ENCODE measurements around the gene SYDE2.

DNA sequence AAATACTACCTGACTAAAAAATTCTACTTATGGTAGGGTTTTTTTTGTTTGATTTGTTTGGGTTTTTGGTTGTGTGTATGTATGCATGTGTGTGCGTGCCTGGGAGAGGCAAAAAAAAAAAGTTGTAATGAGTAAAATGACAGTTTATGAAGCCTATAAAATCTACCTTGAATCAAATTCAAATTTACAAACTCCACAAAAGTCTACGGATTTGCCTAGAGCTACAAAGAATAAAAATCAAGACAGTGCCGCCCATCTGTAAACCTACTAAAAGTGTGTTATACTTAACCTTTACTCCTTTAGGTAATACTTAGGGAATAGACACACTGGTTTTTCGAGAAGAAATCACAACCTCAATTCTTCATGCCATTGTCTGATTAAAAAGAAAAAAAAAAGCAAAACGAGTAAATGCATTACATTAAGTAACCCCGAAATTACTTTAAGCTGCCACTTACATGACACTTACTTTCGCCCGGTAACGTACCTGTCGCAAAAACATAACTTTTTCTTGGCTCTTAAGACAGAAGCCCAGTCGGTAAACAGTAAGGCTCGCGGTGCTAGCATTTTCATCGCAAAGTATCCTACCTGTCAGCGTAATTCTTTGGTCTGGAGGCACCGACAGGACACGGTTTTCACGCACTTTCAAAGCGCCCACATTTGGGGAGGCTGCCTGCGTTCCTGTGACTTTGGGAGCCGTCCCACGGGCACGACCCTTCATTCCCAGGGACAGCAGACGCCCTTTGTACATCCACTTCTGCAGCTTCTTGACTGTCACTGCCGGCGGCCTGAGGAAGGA lies 951 bp downstream of the SYDE2 start:
- TF ChIP-seq, protein P1, sequence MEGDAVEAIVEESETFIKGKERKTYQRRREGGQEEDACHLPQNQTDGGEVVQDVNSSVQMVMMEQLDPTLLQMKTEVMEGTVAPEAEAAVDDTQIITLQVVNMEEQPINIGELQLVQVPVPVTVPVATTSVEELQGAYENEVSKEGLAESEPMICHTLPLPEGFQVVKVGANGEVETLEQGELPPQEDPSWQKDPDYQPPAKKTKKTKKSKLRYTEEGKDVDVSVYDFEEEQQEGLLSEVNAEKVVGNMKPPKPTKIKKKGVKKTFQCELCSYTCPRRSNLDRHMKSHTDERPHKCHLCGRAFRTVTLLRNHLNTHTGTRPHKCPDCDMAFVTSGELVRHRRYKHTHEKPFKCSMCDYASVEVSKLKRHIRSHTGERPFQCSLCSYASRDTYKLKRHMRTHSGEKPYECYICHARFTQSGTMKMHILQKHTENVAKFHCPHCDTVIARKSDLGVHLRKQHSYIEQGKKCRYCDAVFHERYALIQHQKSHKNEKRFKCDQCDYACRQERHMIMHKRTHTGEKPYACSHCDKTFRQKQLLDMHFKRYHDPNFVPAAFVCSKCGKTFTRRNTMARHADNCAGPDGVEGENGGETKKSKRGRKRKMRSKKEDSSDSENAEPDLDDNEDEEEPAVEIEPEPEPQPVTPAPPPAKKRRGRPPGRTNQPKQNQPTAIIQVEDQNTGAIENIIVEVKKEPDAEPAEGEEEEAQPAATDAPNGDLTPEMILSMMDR (IDR thresholded peaks at IDR 0.05; ENCODE audit: low read depth, low read length, poor library complexity, severe bottlenecking) = no peak
- no peak for TF ChIP-seq EZH2phosphoT487 (IDR thresholded peaks at IDR 0.05; ENCODE audit: borderline replicate concordance, low read length)

Data from DOHH2 (cell line).